Immature natural killer cell (primary cell): ENCODE data around the gene ASCL1. TPM values are rescaled to one million over a fixed set of nuclear protein-coding genes. Genes with fewer than 3 reads are reported as not detected.

Experiments
- DNase-seq, 3 donors: peaks; one replicate each; pipeline ENCODE4 v3.0.0; 2022; ENCODE audit warnings: mixed read lengths in 1 of 3
- H3K27ac Mint-ChIP-seq, 6 donors: one replicate each; pipeline ENCODE4 v1.8.0; 2020; ENCODE audit warnings: mixed read lengths in 6 of 6, mild to moderate bottlenecking in 5 of 6, inconsistent platforms in 4 of 6, moderate library complexity in 3 of 6
- H3K27me3 Mint-ChIP-seq, 3 donors: one replicate each; pipeline ENCODE4 v1.8.0; 2020 to 2021; ENCODE audit warnings: low read depth in 3 of 3, mild to moderate bottlenecking in 3 of 3, mixed read lengths in 3 of 3, moderate library complexity in 3 of 3, inconsistent platforms in 1 of 3
- H3K36me3 Mint-ChIP-seq, 3 donors: one replicate each; pipeline ENCODE4 v1.8.0; 2020; ENCODE audit warnings: mixed read lengths in 3 of 3, inconsistent platforms in 2 of 3, mild to moderate bottlenecking in 2 of 3
- H3K4me1 Mint-ChIP-seq, 2 donors: one replicate each; pipeline ENCODE4 v1.8.0; 2020; ENCODE audit warnings: inconsistent platforms in 2 of 2, mild to moderate bottlenecking in 2 of 2, mixed read lengths in 2 of 2, moderate library complexity in 1 of 2
- H3K4me3 Mint-ChIP-seq, 5 donors: one replicate each; pipeline ENCODE4 v1.8.0; 2020; ENCODE audit warnings: mild to moderate bottlenecking in 5 of 5, mixed read lengths in 5 of 5, inconsistent platforms in 3 of 5, moderate library complexity in 3 of 5
- H3K9me3 Mint-ChIP-seq, 6 donors: one replicate each; pipeline ENCODE4 v1.8.0; 2020; ENCODE audit warnings: mild to moderate bottlenecking in 6 of 6, mixed read lengths in 6 of 6, inconsistent platforms in 4 of 6, moderate library complexity in 3 of 6
- polyA plus RNA-seq, 3 donors: library from polyadenylated mRNA; unstranded; fragments of 300-500 nt; fragmentation: Illumina TruSeq; gene quantifications; one replicate each; pipeline ENCODE4 v1.2.3, GENCODE V29; 2021

Gene ASCL1
- polyA plus RNA-seq = not detected

DNA sequence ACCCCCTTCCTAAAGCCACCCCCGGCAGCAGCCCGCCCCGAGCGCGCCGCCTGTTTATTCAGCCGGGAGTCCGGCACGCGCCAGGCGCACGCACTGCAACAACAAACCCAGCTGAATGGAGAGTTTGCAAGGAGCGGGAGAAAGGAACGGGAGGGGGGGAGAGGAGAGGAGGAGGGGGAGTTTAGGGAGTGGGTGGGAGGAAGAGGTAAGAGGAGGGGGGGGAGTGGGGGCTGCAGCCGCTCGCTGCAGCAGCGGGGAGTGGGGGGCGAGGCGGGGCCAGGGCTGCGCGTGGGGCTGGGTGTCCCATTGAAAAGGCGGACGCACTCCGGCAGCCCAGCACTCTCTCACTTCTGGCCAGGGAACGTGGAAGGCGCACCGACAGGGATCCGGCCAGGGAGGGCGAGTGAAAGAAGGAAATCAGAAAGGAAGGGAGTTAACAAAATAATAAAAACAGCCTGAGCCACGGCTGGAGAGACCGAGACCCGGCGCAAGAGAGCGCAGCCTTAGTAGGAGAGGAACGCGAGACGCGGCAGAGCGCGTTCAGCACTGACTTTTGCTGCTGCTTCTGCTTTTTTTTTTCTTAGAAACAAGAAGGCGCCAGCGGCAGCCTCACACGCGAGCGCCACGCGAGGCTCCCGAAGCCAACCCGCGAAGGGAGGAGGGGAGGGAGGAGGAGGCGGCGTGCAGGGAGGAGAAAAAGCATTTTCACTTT is at the start of gene ASCL1:
Gene ASCL1 (plus strand): TSS at position 336 of the 712 bp plus-strand sequence. CDS start 571 bp downstream, outside the sequence.
- DNase-seq = no peak
- Mint-ChIP-seq H3K27ac (no peak within 1 kb of the TSS), H3K9me3 (peaks cover 0 to 15% (median 3%) of the 10 kb centered on the region in 6 donors), H3K4me3 (peak within 1 kb of the TSS in 2 of 5 donors; percentile 30 to 35), H3K36me3 (no peaks in the 10 kb centered on the region), H3K27me3 (peaks cover 24 to 41% (median 25%) of the 10 kb centered on the region in 3 donors), H3K4me1 (no peaks in the 10 kb centered on the region)

DNA sequence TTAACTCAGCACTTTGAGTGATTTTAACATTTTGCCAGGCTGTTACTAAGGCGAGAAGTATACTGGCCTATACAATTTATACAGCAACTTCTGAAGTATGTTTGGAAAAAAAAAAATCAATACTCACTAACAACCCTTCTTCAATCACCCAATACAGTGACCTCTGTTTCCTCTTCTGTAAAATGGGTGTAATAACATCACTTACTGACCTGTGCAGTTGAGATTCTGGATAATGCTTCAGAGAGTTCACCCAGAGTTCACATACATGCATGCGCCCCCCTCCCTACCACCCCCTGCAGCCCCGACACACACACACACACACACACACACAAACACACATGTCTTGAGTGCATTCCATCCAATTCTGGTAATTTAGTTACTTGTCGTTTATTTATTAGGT is 49.6 kb upstream of the ASCL1 start:
- DNase-seq = no peak
- Mint-ChIP-seq H3K27me3 (peaks cover 2 to 5% (median 3%) of the 10 kb centered on the region in 3 donors), H3K27ac (no peak overlapping the region), H3K4me3 (no peak overlapping the region), H3K4me1 (no peaks in the 10 kb centered on the region), H3K9me3 (peaks cover 0 to 5% (median 2%) of the 10 kb centered on the region in 6 donors), H3K36me3 (no peaks in the 10 kb centered on the region)

DNA sequence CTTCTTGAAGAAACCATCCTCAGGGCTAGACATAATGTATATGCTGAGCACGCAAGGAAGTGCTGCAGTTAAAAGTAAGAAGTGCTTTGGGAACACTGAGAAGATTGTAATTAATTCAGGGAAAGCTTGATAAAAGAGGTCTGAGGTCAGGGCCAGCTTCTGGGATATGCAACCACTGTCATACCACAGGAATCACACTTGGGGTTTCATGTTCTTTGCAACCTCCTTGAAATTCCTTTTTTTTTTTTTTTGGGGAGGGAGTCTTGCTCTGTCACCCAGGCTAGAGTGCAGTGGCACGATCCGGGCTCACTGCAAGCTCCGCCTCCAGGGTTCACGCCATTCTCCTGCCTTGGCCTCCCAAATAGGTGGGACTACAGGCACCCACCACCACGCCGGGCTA is 47.3 kb upstream of the ASCL1 start:
- DNase-seq = no peak
- H3K4me3 Mint-ChIP-seq = no peak overlapping the region
- no peak overlapping the region for H3K27ac Mint-ChIP-seq
- H3K27me3 Mint-ChIP-seq = peaks cover under 1 to 3% (median 2%) of the 10 kb centered on the region in 3 donors
- H3K36me3 Mint-ChIP-seq = no peaks in the 10 kb centered on the region
- peaks cover 0 to 5% (median 2%) of the 10 kb centered on the region in 6 donors for H3K9me3 Mint-ChIP-seq
- H3K4me1 Mint-ChIP-seq = no peaks in the 10 kb centered on the region

DNA sequence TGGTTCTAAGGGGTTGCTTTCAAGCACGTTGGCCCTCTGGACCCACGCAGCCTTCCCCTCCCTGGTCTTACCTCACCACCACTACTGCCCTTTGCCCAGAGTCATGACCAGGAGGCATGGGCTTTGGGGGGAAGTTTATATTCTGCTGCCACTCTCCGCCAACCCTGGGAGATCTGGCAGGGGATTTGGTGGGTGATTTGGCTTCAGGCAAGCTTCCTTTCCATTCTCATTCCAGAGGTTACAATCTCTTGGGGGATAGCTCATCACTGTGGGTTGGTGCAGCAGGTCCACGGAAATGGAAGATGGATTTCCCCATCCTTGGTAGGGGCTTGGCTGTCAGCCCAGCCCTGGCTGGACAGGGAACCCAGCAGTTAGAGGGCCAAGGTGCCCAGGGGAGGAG is 46.7 kb upstream of the ASCL1 start:
- no peak for DNase-seq
- Mint-ChIP-seq H3K27me3 (peaks cover 0 to 3% (median 2%) of the 10 kb centered on the region in 3 donors), H3K9me3 (peaks cover 0 to 5% (median 2%) of the 10 kb centered on the region in 6 donors), H3K4me3 (no peak overlapping the region), H3K27ac (no peak overlapping the region), H3K36me3 (no peaks in the 10 kb centered on the region), H3K4me1 (no peaks in the 10 kb centered on the region)

DNA sequence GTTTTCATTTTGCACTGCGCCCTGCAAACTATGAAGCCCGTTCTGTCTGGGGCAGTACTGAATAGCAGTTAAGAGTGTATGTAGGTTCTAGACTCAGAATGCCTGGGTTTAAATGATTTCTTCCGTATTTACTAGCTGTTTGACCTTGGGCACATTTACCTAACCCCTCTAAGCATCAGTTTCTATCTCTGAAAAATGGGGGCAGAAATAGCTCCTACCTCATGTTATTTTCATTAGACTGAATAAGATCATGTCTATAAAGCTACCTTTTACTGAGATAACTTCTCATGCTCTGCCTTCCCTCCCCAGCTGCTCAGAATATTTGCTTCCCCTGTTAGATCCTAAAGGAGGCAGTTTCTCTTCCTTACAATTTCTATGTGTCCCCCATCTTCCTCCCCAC is 46.2 kb upstream of the ASCL1 start:
- no peak for DNase-seq
- Mint-ChIP-seq H3K9me3 (peaks cover 0 to 7% (median 2%) of the 10 kb centered on the region in 6 donors), H3K4me1 (no peaks in the 10 kb centered on the region), H3K27ac (no peak overlapping the region), H3K4me3 (no peak overlapping the region), H3K36me3 (no peaks in the 10 kb centered on the region), H3K27me3 (peaks cover 0 to 3% (median 2%) of the 10 kb centered on the region in 3 donors)

DNA sequence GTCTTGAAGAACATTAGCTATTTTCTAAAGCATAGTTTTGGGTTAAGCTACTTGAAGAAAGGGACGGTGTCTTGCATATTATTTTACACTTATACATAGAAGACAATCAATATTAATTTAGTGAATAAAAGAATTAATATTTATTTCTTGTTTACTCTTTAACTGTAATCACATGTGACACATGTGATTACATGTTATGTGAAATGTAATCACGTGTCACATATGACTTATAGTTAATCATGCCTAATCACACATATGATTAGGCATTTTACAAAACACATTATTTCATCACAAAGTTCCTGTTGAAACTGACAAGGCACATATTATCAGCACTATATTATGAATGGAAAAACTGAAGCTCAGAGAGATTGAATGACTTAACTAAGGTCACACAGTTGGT is 45.2 kb upstream of the ASCL1 start:
- no peak overlapping the region for H3K4me3 Mint-ChIP-seq
- H3K4me1 Mint-ChIP-seq = no peaks in the 10 kb centered on the region
- no peak overlapping the region for H3K27ac Mint-ChIP-seq

DNA sequence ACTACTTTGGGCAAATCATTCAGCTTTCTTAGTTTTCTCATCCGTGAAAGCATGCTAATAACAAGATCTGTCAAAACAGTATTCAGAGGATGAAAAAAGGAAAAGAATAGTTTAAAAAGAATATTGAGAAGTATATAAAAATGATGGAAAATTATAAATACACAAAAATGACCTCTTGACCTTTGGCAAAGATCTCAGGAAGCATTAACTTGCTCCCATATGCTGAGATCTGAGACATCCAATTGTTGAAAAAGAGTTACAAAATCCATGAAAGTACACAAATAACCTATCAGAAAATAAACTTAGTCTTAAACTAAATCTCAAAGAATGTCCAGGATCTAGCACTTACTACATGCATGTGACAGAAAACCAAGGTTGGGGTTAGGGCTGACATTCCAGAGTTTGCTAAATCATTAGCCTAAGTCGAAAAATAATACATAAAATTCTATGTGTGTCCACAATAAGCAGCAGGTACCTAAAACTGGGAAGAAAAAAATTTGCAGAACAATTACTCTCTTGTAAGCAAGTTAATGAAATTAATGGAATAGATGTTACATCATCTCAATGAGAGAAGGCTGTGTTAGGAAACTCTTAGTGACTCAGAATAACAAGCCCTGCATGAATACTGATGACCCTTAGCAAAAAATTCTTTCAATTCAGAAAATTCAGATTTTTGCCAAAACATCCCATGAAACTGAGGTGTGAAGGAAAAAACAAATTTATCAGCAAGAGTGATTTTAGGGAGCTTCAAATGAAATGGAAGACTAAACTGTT is 43.8 kb upstream of the ASCL1 start:
- Mint-ChIP-seq H3K27ac (no peak overlapping the region), H3K36me3 (no peaks in the 10 kb centered on the region), H3K9me3 (peaks cover 0 to 16% (median 2%) of the 10 kb centered on the region in 6 donors), H3K27me3 (peaks cover 0 to 5% (median 2%) of the 10 kb centered on the region in 3 donors), H3K4me1 (peaks cover 0 to 2% of the 10 kb centered on the region in 2 donors), H3K4me3 (no peak overlapping the region)
- DNase-seq = no peak

More for the DNA sequence above, 45.2 kb upstream of the ASCL1 start:
- Mint-ChIP-seq H3K36me3 (no peaks in the 10 kb centered on the region), H3K9me3 (peaks cover 0 to 10% (median 2%) of the 10 kb centered on the region in 6 donors), H3K27me3 (peaks cover 0 to 5% (median 3%) of the 10 kb centered on the region in 3 donors)
- no peak for DNase-seq

DNA sequence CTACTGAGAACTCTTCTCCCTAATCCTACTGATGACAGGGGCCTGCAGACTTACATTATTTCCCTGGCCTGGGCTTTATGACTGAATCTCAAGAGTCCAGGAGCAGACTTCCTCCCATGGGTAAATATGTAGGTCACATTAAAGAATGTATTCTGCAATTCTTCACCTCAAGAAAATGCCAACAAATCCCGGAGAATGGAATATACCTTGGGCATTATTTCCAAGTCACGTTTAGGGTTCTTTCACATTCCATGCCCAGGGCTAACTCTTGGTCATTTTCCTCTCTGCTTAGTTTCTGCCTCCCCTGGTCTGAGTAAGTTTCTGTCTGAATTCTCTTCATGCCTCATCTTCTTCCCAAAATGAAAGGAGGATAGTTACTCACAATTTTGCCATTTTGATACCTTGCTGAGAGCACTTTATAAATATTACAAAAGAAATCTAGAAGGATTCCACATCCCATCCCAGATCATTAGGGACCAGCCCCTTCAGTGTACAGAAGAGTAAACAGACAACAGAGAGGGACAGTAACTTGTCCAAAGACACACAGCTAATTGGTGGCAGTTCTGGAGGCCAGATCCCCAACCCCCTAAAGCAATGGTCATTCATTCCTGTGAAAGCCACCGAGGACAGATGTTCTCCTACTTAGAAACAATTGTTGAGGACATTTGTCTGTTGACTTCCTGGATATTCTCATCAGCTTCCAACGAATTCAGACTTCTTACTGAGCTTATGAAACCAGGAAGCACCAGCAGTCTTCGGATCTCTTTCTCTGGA is 41.0 kb upstream of the ASCL1 start:
- peaks cover 2 to 5% (median 4%) of the 10 kb centered on the region in 3 donors for H3K27me3 Mint-ChIP-seq
- DNase-seq = no peak
- peaks cover 0 to 17% (median 1%) of the 10 kb centered on the region in 6 donors for H3K9me3 Mint-ChIP-seq
- no peaks in the 10 kb centered on the region for H3K36me3 Mint-ChIP-seq
- no peak overlapping the region for H3K4me3 Mint-ChIP-seq
- H3K4me1 Mint-ChIP-seq = peaks cover 0 to 2% of the 10 kb centered on the region in 2 donors
- H3K27ac Mint-ChIP-seq = no peak overlapping the region

DNA sequence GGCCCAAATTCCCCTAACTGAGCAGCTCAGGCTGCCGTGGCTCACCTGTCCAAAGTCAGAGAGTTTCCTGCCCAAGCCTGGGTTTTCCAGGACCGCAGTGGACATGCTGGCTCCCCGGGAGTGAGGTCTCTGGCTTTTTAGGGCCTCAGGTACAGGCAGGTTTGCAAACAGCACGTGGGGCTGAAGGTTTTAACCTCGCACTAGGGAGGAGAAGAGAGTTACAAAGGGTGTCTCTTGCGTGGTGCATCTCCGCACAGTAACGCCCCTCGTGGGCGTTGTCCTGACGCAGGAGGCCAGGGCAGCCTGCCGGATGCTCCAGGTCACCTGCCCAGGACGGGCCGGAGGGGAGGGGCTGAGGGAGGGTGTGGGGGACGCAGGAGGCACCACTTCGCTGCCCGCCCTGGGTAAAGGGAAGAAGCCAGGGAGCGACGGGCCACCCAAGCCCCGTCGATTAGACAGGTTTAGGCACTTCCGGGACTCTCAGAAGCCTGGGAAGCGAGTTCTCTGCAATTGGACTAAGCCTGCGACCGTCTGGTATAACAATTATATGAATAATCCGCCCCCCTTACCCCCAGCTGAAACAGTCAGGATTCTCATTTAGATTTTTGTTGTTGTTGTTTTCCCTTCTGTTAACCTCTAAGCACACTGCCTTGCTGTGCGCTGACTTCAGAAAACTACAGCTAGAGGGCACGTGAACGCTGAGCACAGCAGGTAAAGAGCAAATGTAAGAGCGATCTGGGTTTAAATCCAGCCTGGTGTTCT is 40.3 kb upstream of the ASCL1 start, which contains the start of gene PAH:
Gene PAH (minus strand): TSS at position 219 of the 762 bp plus-strand sequence. CDS start 114 bp downstream, at position 105.
- Mint-ChIP-seq H3K27ac (peak within 1 kb of the TSS in 1 of 6 donors; percentile 41), H3K9me3 (peaks cover 0 to 14% (median 0%) of the 10 kb centered on the region in 6 donors)

DNA sequence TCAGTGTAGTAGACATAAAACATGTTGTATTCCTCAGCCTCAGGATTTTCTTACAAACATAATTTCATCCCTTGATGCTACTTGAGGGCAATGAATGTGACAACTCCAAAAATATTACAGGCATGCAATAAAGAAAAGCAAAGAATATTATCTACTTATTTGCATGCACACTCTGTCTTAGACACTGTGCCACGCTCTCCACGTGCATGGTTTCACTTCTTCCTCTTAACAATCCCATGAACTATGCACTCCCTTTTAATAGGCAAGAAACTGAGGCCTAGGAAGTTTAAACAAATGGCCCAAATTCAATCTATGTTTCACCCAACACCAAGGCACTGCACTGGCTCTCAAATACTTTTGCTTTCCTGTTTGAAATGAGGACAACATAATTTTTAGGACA is 38.6 kb upstream of the ASCL1 start:
- Mint-ChIP-seq H3K9me3 (peaks cover 0 to 14% (median 0%) of the 10 kb centered on the region in 6 donors), H3K27ac (no peak overlapping the region), H3K4me1 (peaks cover 0 to 2% of the 10 kb centered on the region in 2 donors), H3K36me3 (no peaks in the 10 kb centered on the region), H3K4me3 (no peak overlapping the region), H3K27me3 (peaks cover 2% of the 10 kb centered on the region in 3 donors)
- no peak for DNase-seq

More for the DNA sequence above, 40.3 kb upstream of the ASCL1 start, which contains the start of gene PAH:
- Mint-ChIP-seq H3K27me3 (peaks cover 2 to 4% (median 2%) of the 10 kb centered on the region in 3 donors), H3K4me3 (peak within 1 kb of the TSS in 1 of 5 donors; percentile 26), H3K36me3 (no peaks in the 10 kb centered on the region), H3K4me1 (peaks cover 0 to 2% of the 10 kb centered on the region in 2 donors)
- DNase-seq = no peak

DNA sequence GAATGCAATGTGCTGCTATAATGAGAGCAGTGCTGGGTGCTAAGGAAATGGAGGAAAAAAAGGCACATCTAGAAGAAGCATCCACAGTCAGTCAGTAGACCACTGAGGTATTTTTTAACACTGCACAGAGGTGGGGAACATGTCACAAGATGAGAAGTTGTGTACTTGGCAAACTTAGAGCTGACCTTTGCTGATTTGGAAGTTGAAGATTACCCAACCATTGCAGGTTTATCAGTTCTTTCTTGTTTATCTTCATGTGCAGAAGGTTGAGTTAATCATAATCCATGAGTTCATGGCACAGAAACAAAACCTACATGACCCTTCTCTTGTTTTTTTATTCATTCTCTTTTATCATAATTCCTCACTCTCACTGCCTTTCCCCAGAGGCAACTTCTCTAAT is 37.2 kb upstream of the ASCL1 start:
- no peak overlapping the region for H3K4me3 Mint-ChIP-seq
- no peaks in the 10 kb centered on the region for H3K36me3 Mint-ChIP-seq
- H3K4me1 Mint-ChIP-seq = peaks cover 0 to 2% of the 10 kb centered on the region in 2 donors
- no peak overlapping the region for H3K27ac Mint-ChIP-seq
- peaks cover 2% of the 10 kb centered on the region in 3 donors for H3K27me3 Mint-ChIP-seq
- H3K9me3 Mint-ChIP-seq = peaks cover 0 to 14% (median 0%) of the 10 kb centered on the region in 6 donors
- DNase-seq = no peak

DNA sequence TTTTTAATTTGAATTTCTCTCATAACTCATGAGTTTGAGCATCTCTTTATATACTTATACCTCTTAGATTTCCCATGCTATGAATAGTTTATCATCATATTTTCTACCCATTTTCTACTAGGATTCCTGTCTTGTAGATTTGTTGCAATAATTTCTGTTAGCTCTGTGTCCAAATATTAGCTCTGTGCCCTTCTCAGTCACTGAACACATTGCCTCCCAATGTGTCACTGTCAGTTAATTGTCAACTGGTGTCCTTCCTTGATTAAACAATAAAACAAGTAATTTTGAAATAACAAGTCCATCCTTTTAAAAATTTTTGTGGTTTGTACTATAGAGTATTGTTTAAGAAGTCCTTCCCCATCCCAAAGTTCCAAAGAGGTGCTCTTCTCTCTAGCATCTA is 36.2 kb upstream of the ASCL1 start:
- DNase-seq = no peak
- H3K27me3 Mint-ChIP-seq = peaks cover 2% of the 10 kb centered on the region in 3 donors
- H3K4me1 Mint-ChIP-seq = peaks cover 0 to 2% of the 10 kb centered on the region in 2 donors
- H3K4me3 Mint-ChIP-seq = no peak overlapping the region
- H3K27ac Mint-ChIP-seq = no peak overlapping the region
- H3K36me3 Mint-ChIP-seq = no peaks in the 10 kb centered on the region
- peaks cover 0 to 13% (median 0%) of the 10 kb centered on the region in 6 donors for H3K9me3 Mint-ChIP-seq

DNA sequence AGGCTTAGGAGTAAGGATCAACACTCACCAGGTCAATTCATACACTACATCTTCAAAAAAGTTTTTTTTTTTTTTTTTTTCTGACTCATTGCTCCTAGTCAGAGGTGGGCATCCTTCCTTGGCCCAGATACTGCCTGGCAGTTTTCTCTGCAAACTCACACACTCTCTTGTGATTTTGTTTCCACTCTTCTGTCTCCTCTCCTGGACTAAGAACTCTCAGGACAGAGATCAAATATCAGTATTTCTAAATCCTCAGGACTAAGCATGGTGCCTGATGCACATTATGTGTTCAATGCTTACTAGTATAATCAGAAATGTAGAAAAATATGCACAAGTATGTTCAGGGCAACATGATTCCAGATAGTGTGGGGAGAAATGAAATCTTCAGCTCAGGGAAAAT is 30.3 kb upstream of the ASCL1 start:
- Mint-ChIP-seq H3K9me3 (no peaks in the 10 kb centered on the region), H3K27me3 (no peaks in the 10 kb centered on the region), H3K27ac (no peak overlapping the region), H3K36me3 (no peaks in the 10 kb centered on the region), H3K4me1 (no peaks in the 10 kb centered on the region), H3K4me3 (no peak overlapping the region)
- no peak for DNase-seq
